Endothelial cell of umbilical vein (primary cell): ENCODE results near the gene CHAF1A.

Source experiments
- EZH2 ChIP-seq: IDR thresholded peaks from 2 replicates; pipeline ENCODE4 v1.6.1; 2012; ENCODE audit warnings: borderline replicate concordance, low read depth, mild to moderate bottlenecking, moderate library complexity, low read length, inconsistent platforms; ENCODE audit not compliant: severe bottlenecking
- FOS ChIP-seq: IDR thresholded peaks from 2 replicates; pipeline ENCODE4 v1.6.1; 2011; ENCODE audit warnings: mild to moderate bottlenecking, low read length, moderate library complexity, borderline replicate concordance; ENCODE audit not compliant: insufficient read depth
- POLR2AphosphoS5 ChIP-seq: IDR thresholded peaks from 2 replicates; pipeline ENCODE4 v1.6.1; 2012; ENCODE audit warnings: low read depth, mild to moderate bottlenecking, control low read depth, low read length, moderate library complexity; ENCODE audit not compliant: insufficient read depth
- TF ChIP-seq, protein P1 (sequence below), 2 donors: IDR thresholded peaks; 1 replicate in 1 of 2; 2 replicates in 1 of 2; pipeline ENCODE4 v1.5.1; 2011; ENCODE audit warnings: low read length in 2 of 2, mild to moderate bottlenecking in 2 of 2, moderate library complexity in 2 of 2, control low read depth in 1 of 2, inconsistent platforms in 1 of 2, low read depth in 1 of 2; ENCODE audit not compliant: insufficient read depth in 1 of 2; ENCODE audit errors: extremely low read depth in 1 of 2
- TF ChIP-seq, protein P2 (sequence below): IDR thresholded peaks from 2 replicates; pipeline ENCODE4 v1.6.1; 2011; ENCODE audit not compliant: insufficient read depth, insufficient read length

DNA sequence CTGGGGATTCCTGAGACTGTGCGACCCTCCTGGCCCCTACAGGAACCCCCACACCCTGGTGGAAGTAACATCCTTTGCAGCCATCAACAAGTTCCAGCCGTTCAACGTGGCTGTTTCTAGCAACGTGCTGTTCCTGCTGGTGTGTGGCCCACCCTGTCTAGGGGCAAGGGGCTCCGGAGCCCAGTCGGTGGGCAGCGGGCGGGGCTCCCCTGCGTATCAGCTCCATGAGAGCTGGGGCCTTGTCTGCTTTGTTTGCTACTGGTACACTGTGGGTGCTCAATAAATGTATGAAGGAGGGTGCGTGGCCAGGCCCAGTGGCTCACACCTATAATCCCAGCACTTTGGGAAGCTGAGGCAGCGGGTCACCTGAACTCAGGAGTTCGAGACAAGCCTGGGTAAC is 48.2 kb upstream of the CHAF1A start:
- TF ChIP-seq, protein P1, sequence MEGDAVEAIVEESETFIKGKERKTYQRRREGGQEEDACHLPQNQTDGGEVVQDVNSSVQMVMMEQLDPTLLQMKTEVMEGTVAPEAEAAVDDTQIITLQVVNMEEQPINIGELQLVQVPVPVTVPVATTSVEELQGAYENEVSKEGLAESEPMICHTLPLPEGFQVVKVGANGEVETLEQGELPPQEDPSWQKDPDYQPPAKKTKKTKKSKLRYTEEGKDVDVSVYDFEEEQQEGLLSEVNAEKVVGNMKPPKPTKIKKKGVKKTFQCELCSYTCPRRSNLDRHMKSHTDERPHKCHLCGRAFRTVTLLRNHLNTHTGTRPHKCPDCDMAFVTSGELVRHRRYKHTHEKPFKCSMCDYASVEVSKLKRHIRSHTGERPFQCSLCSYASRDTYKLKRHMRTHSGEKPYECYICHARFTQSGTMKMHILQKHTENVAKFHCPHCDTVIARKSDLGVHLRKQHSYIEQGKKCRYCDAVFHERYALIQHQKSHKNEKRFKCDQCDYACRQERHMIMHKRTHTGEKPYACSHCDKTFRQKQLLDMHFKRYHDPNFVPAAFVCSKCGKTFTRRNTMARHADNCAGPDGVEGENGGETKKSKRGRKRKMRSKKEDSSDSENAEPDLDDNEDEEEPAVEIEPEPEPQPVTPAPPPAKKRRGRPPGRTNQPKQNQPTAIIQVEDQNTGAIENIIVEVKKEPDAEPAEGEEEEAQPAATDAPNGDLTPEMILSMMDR (IDR thresholded peaks at IDR 0.05; ENCODE audit: extremely low read depth in 1 of 2, insufficient read depth in 1 of 2, low read depth in 1 of 2, low read length in 2 of 2) = no peak
- TF ChIP-seq FOS = no peak
- TF ChIP-seq EZH2 = no peak
- TF ChIP-seq, protein P2, sequence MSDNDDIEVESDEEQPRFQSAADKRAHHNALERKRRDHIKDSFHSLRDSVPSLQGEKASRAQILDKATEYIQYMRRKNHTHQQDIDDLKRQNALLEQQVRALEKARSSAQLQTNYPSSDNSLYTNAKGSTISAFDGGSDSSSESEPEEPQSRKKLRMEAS = no peak
- TF ChIP-seq POLR2AphosphoS5 = no peak
